Subcutaneous adipose tissue (tissue), 4 donors: ENCODE measurements around the gene UBA52. TPM values are rescaled to one million over a fixed set of nuclear protein-coding genes. Genes with fewer than 3 reads are reported as not detected.

Experiments used
- total RNA-seq, 4 donors: library from RNA; depleted of rRNA; stranded (reverse); fragments of >200 nt; gene quantifications; one replicate each; pipeline ENCODE4 v1.1.0, GENCODE V29; 2016
- TF ChIP-seq, protein P1 (sequence below): fragments of 450-650 bp; IDR thresholded peaks from one replicate; pipeline ENCODE4 v1.5.1; 2016; ENCODE audit warnings: low read depth, mild to moderate bottlenecking, control low read depth, antibody characterized with exemption, moderate library complexity

UBA52 gene
- total RNA-seq, 4 donors from 2014 or later: 498 to 791 (median 619) TPM

DNA sequence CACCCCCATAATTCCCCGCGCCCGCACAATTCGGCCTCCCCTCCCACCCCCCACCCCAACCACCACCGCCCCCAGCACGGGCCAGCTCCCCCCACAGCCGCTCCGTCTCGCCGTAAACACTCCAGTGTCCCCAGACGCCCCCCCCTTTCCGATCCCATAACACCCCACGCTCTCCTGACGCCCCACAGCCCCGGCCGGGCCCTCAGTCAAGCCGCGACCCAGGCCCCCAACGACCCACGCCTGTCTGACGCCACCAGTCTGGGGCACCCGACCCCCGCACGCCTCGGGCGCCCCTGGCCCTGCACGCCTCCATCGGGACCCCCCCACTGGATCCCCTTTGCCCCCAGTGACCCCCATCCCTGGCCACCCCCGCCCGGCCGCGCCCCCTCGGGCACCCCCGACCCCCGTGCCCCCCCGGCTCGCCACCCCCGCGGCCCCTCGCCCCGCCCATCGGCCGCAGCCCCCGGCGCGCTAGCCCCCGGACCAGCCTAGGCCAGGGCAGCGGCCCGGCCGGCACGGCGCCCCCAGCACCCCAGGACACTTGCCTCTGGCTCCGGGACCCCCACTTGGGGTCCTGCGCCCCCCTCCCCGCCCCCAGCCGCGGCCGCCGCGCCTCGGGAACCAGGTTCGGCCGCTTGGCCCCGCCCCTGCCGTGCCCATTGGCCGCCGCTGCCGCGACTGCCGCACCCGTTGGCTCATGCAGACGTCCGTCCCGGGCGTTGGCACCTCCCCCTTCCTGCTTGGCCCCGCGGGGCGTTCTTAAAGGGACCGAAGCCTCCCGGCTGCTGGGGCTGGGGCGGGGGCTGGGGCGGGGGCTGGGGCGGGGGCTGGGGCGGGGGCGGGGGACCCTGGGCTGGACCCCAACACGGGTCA, 28.5 kb upstream of the UBA52 start, which contains the start of gene FKBP8:
Gene FKBP8 (minus strand): TSS at position 633 of the 873 bp plus-strand sequence. CDS start 1,603 bp downstream, outside the sequence.
- TF ChIP-seq, protein P1, sequence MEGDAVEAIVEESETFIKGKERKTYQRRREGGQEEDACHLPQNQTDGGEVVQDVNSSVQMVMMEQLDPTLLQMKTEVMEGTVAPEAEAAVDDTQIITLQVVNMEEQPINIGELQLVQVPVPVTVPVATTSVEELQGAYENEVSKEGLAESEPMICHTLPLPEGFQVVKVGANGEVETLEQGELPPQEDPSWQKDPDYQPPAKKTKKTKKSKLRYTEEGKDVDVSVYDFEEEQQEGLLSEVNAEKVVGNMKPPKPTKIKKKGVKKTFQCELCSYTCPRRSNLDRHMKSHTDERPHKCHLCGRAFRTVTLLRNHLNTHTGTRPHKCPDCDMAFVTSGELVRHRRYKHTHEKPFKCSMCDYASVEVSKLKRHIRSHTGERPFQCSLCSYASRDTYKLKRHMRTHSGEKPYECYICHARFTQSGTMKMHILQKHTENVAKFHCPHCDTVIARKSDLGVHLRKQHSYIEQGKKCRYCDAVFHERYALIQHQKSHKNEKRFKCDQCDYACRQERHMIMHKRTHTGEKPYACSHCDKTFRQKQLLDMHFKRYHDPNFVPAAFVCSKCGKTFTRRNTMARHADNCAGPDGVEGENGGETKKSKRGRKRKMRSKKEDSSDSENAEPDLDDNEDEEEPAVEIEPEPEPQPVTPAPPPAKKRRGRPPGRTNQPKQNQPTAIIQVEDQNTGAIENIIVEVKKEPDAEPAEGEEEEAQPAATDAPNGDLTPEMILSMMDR: no peak

DNA sequence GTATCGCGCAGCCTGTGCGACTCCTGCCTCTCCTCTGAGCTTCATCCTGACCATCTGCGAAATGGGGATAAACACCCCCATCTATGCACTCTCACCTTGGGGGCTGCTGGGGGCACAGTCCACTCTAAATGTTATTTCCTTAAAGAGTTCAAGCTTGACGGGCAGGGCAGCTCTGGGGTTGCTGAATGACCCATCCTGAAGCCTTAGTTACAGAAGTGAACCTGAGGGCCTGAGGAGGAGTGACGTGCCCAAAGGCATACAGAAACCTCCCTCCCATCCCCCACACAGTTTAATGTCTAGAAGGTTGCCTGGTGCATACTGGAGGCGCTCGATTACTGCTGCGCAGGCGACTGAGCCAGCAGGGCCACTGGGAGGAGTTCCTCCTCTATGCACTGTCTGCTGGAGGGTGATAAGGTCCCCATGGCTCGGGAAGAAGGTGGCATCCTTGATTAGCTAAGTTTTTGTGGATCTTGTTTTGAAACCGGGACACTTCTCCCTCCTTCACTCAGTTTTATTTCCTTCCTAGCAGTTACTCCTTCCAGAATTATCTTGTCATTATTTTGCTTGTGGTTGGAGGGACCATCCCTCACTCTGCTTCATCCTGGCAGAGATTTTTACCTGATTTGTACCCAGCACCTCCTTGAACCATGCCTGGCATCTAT, 27.7 kb upstream of the UBA52 start:
- TF ChIP-seq, protein P1: no peak

DNA sequence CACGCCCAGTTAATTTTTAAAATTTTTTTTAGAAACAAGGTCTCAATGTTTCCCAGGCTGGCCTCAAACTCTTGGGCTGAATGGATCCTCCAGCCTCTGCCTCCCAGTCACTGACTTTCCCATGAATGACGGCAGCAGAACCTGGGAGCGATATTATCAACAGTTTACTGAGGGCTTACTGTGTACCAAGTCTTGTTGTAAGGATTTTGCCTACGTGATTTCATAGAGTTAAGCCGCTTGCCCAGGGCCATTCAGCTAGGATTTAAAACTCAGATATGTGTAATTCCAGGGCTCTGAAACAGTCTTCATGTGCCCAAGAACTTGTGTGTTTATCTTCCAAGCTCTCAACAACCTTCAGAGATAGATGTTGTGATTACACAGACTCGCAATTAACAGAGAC, 20.0 kb upstream of the UBA52 start:
- TF ChIP-seq, protein P1: no peak

DNA sequence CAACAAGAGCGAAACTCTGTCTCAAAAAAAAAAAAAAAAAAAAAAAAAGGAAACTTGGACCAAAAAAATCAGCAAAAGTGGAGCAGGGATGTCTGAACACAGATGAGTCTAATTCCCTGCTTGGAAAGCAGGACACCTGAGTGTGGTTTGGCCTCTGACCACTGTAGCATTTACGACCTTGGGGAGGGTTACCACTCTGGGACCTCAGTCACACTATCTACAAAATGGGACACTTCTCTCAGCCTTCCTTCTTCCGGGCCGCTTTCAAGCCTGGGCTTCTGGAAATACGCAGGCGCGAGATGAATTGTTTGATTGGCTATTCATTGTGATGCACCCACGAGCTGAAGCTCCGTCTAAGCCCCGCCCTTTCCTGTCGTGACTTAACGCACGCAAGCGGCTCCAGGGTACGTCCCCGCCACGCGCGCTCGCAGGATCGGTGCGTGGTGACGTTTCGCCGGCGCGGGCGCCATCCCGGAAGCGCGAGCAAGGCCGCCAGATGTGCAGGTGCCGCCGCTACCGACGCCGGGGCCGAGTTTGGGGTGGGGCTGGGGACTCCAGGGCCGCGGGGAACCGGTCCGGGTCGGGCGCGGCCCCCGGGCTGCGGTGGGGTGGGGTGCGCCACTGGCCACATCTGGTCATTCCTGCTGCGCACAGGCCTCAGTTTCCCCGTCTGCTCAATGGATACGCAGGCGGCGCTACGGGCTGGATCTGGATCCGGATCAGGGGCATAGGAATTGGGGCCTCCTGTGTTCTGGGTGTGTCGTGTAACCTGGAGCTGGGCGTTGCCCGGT, 14.1 kb upstream of the UBA52 start, which contains the start of gene KXD1:
Gene KXD1 (plus strand): TSS at position 460 of the 791 bp plus-strand sequence. CDS start 4,187 bp downstream, outside the sequence.
- TF ChIP-seq, protein P1: no peak

DNA sequence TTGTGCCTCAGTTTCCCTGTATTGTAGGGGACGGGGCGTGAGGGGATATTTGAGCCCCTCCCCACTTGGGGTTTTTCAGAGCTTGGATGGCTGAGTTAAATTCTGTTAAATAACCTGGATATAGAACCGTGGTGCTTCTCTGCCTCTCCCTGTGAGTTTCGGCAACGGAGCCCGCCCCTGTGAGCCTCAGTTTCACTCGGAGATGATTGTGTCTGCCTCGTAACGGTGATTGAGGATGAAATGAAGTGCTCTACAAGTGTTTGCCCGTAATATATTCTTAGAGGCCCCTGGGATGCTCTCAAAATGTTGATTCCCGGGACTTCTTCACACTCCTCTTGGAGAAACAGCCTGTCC, 13.5 kb upstream of the UBA52 start:
- TF ChIP-seq, protein P1: no peak

DNA sequence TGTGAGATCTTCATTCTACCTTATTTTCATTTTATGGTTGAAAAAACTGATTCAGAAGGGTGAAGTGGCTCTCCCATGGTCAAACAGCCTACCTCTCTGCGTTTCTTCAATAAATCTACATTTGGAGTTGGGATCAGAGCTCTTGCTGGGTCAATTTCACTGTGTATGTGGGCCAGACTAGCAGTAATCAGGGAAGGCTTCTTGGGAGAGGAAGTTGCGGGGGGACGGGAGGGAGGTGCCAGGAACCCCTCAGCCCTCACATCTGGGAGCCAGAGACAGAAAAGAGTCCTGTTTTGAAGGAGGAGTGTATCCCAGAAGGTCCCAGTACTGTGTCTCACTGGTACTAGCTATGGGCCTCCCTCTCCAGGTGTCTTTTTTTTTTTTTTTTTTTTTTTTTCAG, 13.1 kb upstream of the UBA52 start:
- TF ChIP-seq, protein P1: no peak
